Measurements from ENCODE around the gene TOR1B.

Gene TOR1B

GRCh38 chr9:129823935-129824601 is 21.1 kb downstream of the TOR1B start, which contains the start of gene TOR1A (continued):
- TF ChIP-seq ZNF707 (tag by site-specific recombination; IDR thresholded peaks at IDR 0.05) (no peak), ZNF18 (tag by site-specific recombination; IDR thresholded peaks at IDR 0.05) (no peak), ZBTB1 (tag by site-specific recombination; IDR thresholded peaks at IDR 0.05) (no peak), ZBTB8A (tag by site-specific recombination; IDR thresholded peaks at IDR 0.05) (peak; percentile 100), ZNF274 (IDR thresholded peaks at IDR 0.05; ENCODE audit: low read length) (no peak), ZNF274 (tag by site-specific recombination; IDR thresholded peaks at IDR 0.05; ENCODE audit: borderline replicate concordance) (no peak), ZNF596 (tag by site-specific recombination; IDR thresholded peaks at IDR 0.05) (no peak), OVOL3 (tag by site-specific recombination; IDR thresholded peaks at IDR 0.05) (no peak; the same call in 1 of the 2 replicates), ZNF677 (tag by site-specific recombination; IDR thresholded peaks at IDR 0.05) (no peak), ZNF19 (tag by site-specific recombination; IDR thresholded peaks at IDR 0.05; ENCODE audit: low read depth) (no peak), ZNF645 (tag by site-specific recombination; IDR thresholded peaks at IDR 0.05) (no peak), RBAK (tag by site-specific recombination; IDR thresholded peaks at IDR 0.05) (no peak), GFI1B (tag by site-specific recombination; IDR thresholded peaks at IDR 0.05) (no peak), ZNF211 (tag by site-specific recombination; IDR thresholded peaks at IDR 0.05; ENCODE audit: low read depth) (no peak), ZNF768 (tag by site-specific recombination; IDR thresholded peaks at IDR 0.05) (no peak; the same call in 1 of the 2 replicates), ZNF610 (tag by site-specific recombination; IDR thresholded peaks at IDR 0.05; ENCODE audit: borderline replicate concordance) (no peak), ZNF571 (tag by site-specific recombination; IDR thresholded peaks at IDR 0.05) (no peak), PRDM6 (tag by site-specific recombination; IDR thresholded peaks at IDR 0.05) (no peak), ZNF24 (tag by site-specific recombination; IDR thresholded peaks at IDR 0.05) (peak; percentile 82), ZNF426 (tag by site-specific recombination; IDR thresholded peaks at IDR 0.05) (no peak), ZNF394 (tag by site-specific recombination; IDR thresholded peaks at IDR 0.05; ENCODE audit: borderline replicate concordance) (peak; percentile 78), ZNF324 (tag by site-specific recombination; IDR thresholded peaks at IDR 0.05) (peak; percentile 88; the same call in 1 of the 2 replicates), PRDM4 (tag by site-specific recombination; IDR thresholded peaks at IDR 0.05) (peak; percentile 43; the same call in 1 of the 2 replicates), REST (tag by site-specific recombination; IDR thresholded peaks at IDR 0.05) (no peak), MYNN (tag by site-specific recombination; IDR thresholded peaks at IDR 0.05; ENCODE audit: borderline replicate concordance) (peak; percentile 29; the same call in 1 of the 2 replicates), ZNF692 (tag by site-specific recombination; IDR thresholded peaks at IDR 0.05) (peak; percentile 74), ZBTB17 (tag by site-specific recombination; IDR thresholded peaks at IDR 0.05) (peak; percentile 95)
